ENCODE measurements around the gene OPA3. TPM values are rescaled to one million over a fixed set of nuclear protein-coding genes. Genes with fewer than 3 reads are reported as not detected.

Gene OPA3
- total RNA-seq, 1 donor from 2014 or later: 12.3 TPM

GRCh38 chr19:45585158-45585577 lies 566 bp upstream of the OPA3 start:
- TF ChIP-seq CTCF (IDR thresholded peaks at IDR 0.05; ENCODE audit: insufficient read depth, low read length, poor library complexity, severe bottlenecking): no peak
- no peaks in the 10 kb centered on the region for H3K36me3 ChIP-seq (ENCODE audit: control insufficient read depth, insufficient read depth, low read length)
- H3K27me3 ChIP-seq (ENCODE audit: control insufficient read depth, insufficient read depth, low read length): no peaks in the 10 kb centered on the region
- H3K4me3 ChIP-seq (ENCODE audit: low read depth, low read length): peak overlapping the region; percentile 84
- DNase-seq (ENCODE audit: low read depth): no peak

DNA sequence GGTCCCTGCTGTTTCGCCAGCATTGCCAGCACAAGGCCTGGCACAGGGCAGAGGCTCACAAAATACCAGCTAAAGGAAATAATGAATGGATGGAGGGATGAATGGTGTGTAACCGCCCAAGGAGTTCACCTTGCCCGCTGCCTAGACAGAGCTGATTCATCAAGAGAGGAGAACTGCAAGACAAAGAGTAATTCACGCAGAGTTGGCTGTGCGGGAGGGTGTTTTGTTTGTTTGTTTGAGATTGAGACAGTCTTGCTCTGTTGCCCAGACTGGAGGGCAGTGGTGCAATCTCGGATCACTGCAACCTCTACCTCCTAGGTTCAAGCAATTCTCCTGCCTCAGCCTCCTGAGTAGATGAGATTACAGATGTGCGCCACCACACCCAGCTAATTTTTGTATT lies 3.0 kb downstream of the OPA3 start:
- no peaks in the 10 kb centered on the region for H3K27me3 ChIP-seq (ENCODE audit: control insufficient read depth, insufficient read depth, low read length)
- no peak for TF ChIP-seq CTCF (IDR thresholded peaks at IDR 0.05; ENCODE audit: insufficient read depth, low read length, poor library complexity, severe bottlenecking)
- no peak for DNase-seq (ENCODE audit: low read depth)

DNA sequence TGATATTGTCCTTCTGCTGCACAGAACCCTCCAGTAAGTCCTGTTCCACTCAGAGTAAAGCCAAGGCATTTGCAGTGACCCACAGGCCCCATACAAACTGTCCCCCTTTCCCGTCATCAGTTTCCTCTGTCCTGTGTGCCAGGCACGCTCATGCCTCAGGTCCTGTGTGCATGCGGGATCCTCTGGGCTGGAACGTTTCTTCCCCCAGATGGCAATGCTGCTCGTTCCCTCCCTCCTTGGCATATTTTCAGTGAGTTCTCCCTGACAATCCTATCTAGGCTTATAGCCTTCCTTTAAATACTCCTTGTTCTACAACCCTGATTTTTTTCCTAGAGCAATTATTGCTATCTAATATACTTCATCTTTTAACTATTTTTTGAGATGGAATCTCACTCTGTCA lies 5.7 kb downstream of the OPA3 start:
- TF ChIP-seq CTCF (IDR thresholded peaks at IDR 0.05; ENCODE audit: insufficient read depth, low read length, poor library complexity, severe bottlenecking): no peak
- no peak overlapping the region for H3K4me3 ChIP-seq (ENCODE audit: low read depth, low read length)
- no peak for DNase-seq (ENCODE audit: low read depth)

More for the DNA sequence above, 3.0 kb downstream of the OPA3 start:
- Histone ChIP-seq H3K4me3 (ENCODE audit: low read depth, low read length) (no peak overlapping the region), H3K36me3 (ENCODE audit: control insufficient read depth, insufficient read depth, low read length) (no peaks in the 10 kb centered on the region)

DNA sequence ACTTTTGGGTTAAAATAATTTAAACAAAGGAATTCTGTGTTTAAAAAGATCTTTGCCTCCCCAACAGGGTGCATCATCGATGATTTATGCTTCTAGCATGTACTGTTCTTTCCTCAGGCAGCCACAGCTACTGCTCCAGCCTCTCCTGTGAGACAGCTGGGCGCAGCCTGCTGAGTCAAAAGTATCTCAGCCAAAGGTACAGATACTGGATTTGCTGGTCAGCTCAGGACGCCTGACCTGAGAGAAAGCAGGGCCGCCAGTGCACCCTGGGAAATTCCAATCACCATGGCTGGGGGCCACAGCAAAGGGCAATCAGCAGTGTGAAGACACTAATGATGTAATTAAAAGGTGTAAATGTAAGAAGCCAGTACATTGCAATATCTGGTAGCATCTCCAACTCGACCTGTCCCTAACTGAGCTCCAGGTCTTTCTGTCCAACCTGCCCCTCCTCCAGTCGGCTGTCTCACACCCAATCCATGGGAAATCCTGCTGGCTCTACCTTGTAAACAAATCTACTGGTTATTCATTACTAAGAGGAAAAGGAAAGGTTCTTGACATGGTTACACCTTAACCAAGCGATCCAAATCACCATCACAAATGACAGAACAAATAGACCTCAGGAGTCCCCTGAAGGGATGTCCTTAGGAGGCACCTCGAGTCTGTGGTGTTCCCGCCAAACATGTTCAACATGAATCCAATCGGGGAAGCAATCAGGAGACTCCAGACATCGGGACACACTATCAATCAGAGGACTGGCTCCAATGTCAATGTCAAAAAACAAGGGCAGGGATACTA lies 7.3 kb downstream of the OPA3 start:
- H3K4me3 ChIP-seq (ENCODE audit: low read depth, low read length): no peak overlapping the region
- peak; percentile 86 for DNase-seq (ENCODE audit: low read depth)

More for the DNA sequence above, 5.7 kb downstream of the OPA3 start:
- Histone ChIP-seq H3K36me3 (ENCODE audit: control insufficient read depth, insufficient read depth, low read length) (no peaks in the 10 kb centered on the region), H3K27me3 (ENCODE audit: control insufficient read depth, insufficient read depth, low read length) (no peaks in the 10 kb centered on the region)

DNA sequence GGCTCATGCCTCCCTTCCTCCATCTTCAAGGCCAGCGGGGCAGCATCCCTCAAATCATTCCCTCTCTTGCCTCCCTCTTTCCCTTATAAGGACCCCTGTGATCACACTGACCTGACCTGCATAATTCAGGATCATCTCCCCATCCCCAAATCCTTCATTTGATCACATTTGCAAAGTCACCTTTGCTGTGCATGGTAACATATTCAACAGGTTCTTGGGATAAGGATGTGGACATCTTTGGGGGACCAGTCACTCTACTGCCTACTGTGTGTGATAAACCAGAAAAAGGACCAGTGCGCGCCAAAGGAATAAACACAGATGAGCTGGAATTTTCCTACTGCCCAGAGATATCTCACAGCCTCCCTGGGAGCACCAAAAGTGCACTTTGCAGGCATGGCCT lies 7.9 kb downstream of the OPA3 start:
- no peaks in the 10 kb centered on the region for H3K36me3 ChIP-seq (ENCODE audit: control insufficient read depth, insufficient read depth, low read length)
- no peak for DNase-seq (ENCODE audit: low read depth)
- no peak for TF ChIP-seq CTCF (IDR thresholded peaks at IDR 0.05; ENCODE audit: insufficient read depth, low read length, poor library complexity, severe bottlenecking)
- no peaks in the 10 kb centered on the region for H3K27me3 ChIP-seq (ENCODE audit: control insufficient read depth, insufficient read depth, low read length)
- H3K4me3 ChIP-seq (ENCODE audit: low read depth, low read length): no peak overlapping the region

More for the DNA sequence above, 7.3 kb downstream of the OPA3 start:
- no peak for TF ChIP-seq CTCF (IDR thresholded peaks at IDR 0.05; ENCODE audit: insufficient read depth, low read length, poor library complexity, severe bottlenecking)
- Histone ChIP-seq H3K27me3 (ENCODE audit: control insufficient read depth, insufficient read depth, low read length) (no peaks in the 10 kb centered on the region), H3K36me3 (ENCODE audit: control insufficient read depth, insufficient read depth, low read length) (no peaks in the 10 kb centered on the region)

DNA sequence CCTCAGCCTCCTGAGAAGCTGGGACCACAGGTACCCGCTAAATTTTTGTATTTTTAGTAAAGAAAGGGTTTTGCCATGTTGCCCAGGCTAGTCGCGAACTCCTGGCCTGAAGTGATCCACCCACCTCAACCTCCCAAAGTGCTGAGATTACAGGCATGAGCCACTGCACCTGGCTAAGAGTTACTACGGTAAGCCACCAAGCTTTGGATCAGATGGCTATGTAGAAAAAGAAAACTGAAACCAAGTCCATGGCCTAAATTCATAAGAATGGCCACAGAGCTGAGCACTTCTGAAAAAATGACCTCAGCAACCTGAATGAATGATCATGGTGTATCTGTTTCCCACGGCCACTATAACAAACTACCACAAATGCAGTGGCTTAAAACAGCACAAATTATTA lies 9.4 kb downstream of the OPA3 start:
- H3K4me3 ChIP-seq (ENCODE audit: low read depth, low read length): no peak overlapping the region
- H3K36me3 ChIP-seq (ENCODE audit: control insufficient read depth, insufficient read depth, low read length): no peaks in the 10 kb centered on the region
- no peaks in the 10 kb centered on the region for H3K27me3 ChIP-seq (ENCODE audit: control insufficient read depth, insufficient read depth, low read length)
- no peak for TF ChIP-seq CTCF (IDR thresholded peaks at IDR 0.05; ENCODE audit: insufficient read depth, low read length, poor library complexity, severe bottlenecking)
- no peak for DNase-seq (ENCODE audit: low read depth)
